ENCODE results near the gene GPR17.

Gene GPR17, protein sequence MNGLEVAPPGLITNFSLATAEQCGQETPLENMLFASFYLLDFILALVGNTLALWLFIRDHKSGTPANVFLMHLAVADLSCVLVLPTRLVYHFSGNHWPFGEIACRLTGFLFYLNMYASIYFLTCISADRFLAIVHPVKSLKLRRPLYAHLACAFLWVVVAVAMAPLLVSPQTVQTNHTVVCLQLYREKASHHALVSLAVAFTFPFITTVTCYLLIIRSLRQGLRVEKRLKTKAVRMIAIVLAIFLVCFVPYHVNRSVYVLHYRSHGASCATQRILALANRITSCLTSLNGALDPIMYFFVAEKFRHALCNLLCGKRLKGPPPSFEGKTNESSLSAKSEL

DNA sequence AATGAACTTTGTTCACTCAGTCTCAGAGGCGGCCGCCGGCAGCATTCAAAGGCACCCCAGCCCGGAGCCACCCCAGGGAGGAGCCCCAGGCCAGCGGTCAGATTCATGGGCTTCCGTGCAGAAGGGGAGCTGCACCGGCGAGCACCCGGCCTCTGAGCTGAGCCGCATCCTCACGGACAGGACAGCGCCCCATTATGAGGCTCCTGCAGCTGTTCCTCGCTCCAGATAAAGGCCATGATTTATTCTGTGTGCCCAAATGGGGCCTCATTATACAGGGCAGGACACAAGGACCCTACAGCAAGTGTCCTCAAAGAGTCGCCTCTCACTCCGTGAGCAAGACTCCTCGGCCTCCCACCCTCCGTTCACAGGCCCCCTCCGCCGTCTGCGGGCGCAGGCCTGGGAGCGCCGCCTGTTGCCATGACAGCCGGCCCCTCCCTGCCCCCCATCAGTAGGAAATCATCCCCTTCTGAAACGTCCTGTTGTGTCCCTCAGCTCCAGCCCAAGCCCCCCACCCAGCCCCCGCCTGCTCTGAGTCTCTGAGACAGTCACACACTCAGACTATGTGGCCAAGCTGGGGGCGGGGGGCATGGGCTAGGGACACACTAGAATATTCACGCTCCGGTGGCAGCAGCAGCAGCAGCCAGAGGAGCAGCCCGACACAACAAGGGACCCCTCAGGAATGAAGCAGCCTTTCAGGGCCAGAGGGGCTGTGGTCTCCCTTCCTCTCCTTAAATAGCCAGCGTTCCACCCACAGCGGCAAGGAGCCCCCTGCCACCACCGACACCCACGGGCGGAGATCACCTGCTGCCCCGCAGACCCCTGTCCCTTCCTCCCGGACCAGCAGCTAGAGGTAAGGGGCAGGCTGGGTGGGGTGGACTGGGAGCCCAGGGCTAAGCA is at the start of gene GPR17:
GPR17 (plus strand) TSS at position 759 of the 897 bp plus-strand sequence. CDS start 4,583 bp downstream, outside the sequence.
- no peak for DNase-seq

DNA sequence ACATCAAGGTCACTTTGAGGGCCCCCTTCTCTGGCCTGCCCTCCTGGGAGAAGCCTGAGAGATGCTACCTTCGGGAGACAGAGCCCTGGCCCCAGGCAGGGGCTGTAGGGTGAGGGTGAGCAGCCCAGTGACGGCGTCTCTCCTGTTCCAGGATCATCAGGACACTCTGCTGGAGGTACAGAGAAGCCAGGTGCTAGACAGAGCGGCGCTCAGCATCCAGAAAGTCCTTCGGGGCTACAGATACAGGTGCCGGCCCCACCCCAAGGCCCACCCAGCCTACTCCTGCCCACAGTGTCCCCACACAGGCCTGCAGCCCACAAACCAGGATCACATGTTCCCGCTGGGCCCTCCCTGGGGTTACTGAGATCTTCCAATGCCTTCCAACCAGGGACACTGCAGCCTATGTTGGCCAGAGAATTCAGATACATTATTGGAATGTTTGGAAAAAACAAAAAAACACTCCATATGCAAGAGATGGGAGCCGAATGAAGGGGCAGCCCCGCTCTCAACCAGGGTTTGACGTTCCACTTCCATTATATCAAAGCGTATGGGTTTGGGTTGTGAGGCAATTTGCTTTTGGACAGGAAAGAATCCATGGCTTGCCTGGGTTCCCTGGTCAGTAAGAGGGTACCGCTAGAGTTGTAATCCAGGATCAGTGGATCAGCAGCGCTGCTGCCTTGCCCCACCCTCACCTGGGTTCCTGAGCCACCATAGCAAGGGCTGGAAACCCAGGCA is 49.5 kb upstream of the GPR17 start:
- DNase-seq, result no peak

DNA sequence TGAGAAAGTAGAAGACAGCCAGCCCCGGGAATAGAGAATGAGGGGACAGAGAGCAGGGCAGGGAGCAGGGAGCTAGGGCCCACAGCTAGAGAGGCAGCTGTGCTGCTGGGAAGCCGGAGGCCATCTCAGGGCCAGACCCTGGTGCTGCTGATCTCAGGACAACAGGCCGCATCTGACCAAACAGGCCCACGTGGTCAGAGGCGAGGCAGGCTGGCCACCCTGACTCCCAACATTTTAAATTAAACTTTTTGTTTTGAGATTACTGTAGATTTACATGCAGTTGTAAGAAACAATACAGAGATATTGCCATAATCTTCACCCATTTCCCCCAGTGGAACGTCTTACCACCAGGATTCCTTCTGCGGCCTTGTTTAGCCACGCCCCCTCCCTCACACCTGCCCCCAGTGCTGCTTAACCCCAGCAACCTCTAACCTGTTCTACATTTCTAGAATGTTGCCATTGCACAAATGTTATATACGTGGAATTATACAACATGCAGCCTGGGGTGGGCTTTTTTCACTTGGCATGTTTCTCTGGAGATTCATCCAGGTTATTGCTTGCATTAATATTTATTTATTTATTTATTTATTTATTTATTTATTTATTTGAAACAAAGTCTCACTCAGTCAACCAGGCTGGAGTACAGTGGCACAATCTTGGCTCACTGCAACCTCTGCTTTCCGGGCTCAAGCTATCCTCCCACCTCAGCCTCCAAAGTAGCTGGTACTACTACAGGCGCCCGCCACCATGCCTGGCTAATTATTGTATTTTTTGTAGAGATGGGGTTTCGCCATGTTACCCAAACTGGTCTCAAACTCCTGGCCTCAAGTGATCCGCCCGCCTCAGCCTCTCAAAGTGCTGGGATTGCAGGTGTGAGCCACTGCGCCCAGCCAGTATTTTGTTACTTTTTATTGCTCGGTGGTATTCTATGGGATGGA is 48.6 kb upstream of the GPR17 start:
- DNase-seq, result no peak

DNA sequence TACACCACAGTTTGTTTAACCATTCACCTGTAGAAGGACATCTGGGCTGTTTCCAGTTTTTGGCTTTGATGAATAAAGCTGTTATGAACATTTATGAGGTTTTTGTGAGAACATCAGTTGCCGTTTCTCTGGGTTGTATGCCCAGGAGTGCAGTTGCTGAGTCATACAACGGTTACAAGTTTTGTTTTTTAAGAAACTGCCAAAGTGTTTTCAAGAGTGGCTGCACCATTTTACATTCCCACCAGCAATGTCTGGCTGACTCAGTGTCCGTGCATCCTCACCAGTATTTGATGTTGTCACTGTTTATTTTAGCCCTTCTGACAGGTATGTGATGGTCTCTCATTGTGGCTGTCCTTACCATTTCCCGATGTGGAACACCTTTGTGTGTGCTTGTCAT is 48.0 kb upstream of the GPR17 start:
- no peak for DNase-seq

DNA sequence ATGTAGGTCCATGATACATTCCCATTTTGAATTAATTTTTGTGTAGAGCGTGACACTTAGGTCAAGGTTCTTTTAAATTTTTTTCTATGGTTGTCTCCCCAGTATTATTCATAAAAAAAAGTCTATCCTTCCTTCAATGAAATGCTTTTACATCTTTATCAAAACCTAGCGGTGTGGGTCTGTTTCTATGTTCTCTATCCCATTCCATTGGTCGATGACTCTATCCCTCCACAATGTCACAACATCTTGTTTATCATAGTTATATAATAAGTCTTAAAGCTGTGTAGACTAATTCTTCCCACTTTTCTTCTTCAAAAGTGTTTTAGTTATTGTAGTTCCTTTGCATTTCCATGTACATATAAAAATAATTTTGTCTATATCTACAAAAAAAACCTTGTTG is 47.2 kb upstream of the GPR17 start:
- no peak for DNase-seq

DNA sequence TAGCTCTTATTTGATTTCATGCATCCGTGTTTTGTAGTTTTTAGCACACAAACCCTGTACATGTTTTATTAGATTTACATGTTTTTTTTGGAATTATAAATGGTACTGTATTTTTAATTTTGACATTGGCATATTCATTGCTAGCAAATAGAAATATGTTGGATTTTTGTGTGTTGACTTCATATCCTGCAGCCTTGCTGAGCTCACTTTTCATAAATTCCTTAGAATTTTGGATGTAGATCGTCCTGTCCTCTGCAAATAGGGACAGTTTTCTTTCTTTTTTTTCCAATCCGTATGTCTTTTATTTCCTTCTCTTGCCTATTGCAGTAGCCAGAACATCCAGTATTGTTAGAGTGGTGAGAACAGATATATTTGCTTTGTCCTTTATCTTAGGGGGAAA is 46.7 kb upstream of the GPR17 start:
- DNase-seq, result no peak

DNA sequence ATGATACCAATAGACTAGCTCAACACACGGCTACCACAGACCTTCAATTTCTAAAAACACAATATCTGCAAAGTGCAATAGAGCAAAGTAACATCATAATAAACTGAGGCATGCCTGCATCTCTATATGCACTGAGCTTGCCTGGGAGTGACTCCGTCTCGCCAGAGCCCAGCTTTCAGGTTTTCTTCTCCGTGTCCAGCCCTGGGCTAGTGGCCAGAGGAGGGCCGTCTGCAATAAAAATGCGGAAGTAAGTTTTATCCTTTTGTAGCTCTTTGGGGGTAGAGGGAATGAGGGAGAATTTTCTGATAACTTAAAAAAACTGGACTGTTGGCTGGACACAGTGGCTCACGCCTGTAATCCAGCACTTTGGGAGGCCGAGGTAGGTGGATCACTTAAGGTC is 41.0 kb upstream of the GPR17 start:
- DNase-seq, result no peak

DNA sequence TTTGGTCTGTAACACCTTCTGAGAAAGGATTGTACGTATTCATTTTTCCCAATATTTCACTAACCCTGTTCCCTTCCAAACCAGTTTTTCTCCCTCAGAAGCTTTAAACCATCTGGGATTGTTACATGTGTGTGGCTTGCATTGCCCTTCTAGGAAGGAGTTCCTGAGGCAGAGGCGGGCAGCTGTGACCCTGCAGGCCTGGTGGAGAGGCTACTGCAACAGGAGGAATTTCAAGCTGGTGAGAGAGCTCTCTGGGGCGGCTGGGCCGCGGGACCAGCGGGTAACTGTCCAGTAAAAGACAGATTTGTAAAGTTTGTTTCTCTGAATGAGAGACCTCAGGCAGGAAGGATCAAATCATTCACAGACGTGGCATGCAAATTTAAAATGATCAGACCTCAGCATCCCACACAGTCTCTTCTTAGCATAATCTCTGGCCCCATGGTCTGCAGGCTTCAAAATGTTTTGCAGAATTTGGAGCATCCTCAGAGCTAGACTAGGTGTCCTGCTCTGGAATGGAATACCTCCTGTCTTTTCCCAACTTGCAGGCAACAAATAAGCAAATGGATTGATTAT is 40.2 kb upstream of the GPR17 start:
- no peak for DNase-seq

DNA sequence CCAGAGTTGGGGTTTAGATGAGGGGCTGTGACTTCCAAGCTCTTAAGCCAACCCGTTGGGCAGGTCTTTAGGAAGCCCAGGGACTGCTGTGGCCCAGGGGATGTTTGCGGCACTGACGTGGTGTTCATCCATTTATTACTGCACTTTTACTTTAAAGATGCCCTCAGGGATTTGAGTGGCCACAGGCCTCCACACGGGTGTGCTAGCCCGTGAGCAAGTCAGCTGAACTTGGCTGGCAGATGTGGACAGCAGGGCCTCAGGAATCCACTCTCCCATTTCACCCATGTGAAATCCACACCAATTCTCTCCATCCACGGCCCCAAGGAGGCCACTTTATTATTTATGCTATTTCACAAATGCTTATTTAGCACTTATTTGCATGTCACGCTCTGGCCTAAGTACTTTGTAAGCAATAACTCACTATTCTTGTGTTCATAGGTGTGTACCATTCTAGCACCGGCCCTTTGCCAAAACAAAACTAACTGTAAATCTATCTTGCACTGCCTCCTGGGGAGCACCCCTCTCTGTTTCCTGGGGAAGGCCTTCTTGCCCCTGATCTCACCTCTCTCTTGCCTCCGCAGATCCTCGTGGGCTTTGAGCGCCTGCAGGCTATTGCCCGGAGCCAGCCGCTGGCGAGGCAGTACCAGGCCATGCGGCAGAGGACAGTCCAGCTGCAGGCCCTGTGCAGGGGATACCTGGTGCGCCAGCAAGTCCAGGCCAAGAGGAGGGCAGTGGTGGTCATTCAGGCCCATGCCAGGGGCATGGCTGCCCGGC is 39.1 kb upstream of the GPR17 start:
- no peak for DNase-seq

DNA sequence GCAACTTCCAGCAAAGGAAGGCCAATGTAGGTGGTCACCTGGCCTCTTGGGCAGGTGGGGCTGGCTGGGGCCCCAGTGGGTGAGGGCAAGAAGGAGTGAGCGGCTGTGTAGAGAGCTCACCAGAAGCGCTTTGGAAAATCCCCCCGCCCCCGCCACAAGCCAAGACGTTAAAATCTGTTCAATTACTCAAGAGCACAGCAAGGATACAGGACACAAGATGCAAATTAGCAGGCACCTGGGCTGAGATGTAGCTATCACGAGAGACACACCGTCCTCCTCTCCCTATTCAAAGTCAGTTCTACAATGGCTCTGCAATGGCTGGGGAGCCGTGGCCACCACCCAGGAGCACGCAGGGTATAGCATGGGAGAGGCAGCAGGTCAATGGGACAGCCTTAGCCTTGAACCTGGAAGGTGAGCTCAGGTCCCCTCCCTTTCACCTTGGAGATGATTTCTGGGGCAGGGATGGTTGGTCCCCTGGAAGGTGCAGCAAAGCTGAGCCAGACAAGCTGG is 38.5 kb upstream of the GPR17 start:
- DNase-seq, result no peak

DNA sequence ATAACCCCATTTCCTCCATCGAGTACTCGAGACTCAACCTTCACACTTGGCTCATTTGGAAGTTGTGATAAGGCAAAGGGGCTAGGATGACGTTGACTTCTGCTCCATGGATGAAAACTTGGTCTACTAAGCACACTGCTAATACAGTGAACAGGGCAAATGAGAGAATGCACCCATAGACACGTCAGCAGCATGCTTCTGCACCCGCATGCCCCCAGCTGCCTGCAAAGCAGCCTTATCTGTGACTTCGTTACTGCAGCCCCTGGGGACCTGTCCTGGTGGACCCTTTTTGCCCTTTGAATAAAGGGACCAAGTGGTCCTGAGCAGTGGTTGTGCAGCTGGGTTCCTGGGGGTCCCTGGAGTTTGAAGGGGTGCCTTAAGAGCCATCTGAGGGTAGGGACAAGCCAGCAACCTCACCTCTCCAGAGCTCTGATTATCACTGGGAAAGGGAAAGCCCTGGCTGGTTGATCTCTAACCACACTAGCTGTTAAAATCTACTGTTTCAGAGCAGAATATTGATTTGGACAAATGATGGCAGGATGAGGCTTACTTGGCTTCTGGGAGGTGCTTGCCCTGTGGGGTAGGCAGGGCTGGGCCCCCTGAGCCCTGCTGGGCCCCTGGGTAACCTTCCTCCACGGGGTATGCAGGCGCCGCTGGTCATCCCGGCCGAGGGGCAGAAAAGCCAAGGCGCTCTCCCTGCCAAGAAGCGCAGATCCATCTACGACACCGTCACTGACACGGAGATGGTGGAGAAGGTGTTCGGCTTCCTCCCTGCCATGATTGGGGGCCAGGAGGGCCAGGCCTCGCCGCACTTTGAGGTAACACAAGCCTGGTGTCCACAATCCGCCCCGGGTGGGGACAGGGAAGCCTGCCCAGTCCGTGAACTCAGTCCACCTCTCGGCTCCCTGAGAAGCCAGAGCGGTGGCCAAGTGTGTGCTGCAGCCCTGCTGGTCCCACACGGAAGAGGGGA is 37.6 kb upstream of the GPR17 start:
- no peak for DNase-seq

DNA sequence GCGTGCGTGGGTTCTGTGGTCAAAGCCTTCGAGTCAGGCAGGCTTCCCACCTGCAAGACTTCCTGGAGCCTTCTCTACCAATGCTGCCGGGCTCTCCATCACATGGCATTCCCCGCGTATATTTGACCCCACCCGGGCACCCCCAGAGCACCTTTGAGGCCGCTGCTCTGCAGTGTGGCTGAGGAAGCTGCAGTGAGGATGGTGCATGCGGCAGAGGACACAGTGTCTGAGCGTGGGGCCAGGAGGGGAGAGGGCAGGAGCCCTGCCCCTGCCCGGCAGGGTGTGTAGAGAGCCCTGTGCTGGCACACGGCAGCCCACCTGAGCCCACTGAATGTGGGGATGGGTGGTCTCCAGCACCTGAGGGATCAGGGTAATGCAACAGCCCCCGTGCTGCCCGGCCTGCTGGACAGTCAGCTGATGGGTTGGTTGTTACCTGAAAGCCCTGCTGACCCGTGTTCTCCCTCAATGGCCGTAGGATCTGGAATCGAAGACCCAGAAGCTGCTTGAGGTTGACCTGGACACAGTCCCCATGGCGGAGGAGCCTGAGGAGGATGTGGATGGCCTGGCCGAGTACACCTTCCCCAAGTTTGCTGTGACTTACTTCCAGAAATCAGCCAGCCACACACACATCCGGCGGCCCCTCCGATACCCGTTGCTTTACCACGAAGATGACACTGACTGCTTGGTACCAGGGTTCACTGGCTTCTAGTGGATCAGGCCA is 36.8 kb upstream of the GPR17 start:
- no peak for DNase-seq

DNA sequence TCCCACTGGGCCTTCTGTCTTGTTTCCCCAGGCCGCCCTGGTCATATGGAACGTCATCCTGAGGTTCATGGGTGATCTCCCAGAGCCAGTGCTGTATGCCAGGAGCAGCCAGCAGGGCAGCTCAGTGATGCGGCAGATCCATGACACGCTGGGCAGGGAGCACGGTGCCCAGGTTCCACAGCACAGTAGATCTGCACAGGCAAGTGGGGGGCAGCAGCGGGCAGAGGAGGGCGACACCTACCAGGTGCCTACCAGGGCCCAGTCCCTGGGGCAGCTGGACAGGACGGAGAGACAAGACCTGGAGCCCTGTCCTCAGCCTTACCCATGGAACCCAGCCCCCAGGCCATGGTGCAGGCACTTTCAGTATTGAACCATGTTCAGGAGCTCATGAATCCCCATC is 36.1 kb upstream of the GPR17 start:
- no peak for DNase-seq

DNA sequence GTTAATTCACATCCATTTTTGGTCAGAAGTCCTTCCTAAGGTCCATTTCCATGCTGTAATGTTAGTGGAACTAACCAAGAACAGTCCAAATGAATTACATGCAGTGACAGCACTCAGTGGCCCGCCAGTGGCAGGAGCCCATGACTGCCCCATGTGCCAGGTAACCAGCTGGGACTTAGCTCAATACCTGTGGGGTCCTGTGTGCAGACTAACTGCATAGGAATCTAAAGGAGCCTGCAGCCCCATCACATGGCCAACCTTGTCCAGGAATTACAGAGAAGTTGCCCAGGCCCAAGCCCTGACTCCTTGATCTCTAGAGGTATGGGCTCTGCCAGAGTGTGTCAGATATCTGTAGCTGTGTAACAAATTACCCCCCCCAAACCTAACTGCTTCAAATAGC is 35.4 kb upstream of the GPR17 start:
- DNase-seq, result no peak

DNA sequence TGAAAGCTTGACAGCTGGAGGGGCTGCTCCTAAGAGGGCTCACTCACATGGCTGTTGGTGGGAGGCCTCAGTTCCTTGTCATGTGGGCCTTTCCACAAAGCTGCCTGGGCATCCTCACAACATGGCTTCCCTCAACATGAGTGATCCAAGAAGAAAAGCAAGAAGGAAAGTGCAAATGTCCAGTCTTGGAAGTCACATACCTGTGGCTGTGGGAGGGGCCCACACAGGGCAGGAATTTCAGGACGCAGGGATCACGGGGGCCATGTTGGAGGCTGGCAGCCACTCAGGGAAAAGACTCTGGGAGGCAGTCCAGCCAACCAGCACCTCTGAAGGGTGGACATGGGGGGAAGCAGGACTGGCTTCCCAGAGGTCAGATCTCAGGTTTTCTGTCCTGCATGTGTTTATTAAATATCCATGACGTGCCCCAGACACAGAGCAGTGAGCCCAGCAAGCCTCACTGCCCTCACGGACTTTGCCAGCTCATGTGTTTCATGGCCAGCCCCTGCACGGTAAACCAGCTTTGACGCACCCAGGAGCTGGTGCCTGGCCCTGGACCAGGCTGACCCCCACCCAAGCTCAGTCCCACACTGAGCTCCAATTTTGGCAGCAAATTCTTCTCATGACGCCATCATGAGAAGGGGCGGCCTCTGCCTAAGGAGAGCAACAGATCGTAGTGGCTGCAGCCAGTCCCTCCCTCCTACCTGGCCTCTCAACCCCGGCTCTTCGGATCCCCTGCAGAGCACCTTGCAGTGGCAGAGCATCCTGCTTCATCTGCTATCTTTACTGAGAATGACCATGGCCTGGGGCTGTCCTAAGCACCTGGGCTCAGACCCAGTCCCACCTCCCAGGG is 34.7 kb upstream of the GPR17 start:
- DNase-seq, result no peak

DNA sequence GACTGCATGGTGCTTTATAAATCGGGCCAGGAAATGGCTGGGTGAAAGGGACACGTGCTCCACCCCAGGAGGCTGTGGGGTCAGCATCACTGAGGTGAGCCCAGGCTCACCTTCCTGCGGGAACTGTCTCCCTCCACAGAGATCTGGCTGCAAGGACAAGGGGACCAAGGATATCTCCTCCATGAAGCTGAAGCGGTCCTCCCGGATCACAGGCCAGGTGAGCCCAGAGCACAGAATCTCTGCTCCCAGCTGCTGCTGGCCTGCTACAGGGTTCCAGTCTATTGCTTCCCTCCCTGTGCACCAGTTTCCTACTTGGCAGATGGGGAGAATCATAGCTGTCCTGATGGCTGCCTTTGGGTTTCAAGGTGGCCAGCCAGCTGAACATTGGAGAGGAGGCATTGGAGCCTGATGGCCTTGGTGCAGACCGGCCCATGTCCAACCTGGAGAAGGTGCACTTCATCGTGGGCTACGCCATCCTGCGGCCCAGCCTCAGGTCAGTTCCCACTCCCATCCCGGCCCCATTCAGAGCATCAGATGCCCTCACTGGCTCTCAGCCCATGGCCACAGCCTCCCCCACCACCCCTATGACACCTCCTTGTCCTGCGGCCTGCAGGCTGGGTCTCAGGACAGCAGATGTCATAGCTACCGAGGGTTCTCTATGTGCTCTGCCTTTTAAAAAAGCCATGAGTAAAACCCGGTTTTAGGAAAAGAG is 33.7 kb upstream of the GPR17 start:
- DNase-seq, result no peak

DNA sequence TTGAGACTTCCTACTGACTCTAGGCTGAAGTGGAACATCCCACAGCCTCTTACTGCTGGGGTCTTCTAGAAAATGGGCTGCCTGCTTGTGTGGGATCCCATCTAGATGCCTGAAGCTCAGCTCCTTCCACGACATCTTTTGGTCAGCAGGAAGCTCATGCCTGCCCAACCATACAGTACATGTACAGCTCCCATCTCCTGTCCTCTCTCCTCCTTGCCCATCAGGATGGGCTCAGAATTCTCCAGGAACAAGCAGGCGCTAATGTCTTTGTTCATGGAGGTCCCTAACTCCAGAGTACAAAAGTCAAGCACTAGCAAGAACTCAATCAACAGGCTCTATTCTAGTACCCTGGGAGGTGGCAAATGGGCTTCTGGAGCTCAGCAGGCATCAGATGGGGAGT is 31.7 kb upstream of the GPR17 start:
- DNase-seq, result no peak

Data from stimulated activated CD4-positive, alpha-beta T cell treated with anti-CD3 and anti-CD28 coated beads, Interleukin-1b, Interleukin-23, amount 100 ng/mL, for 48 hours (primary cell).